DND-41 (cell line): Measurements from ENCODE around the gene AGTR1.

ENCODE experiments used
- EZH2 ChIP-seq: IDR thresholded peaks from 3 replicates; pipeline ENCODE4 v1.6.1; 2012; ENCODE audit warnings: borderline replicate concordance, low read depth, mild to moderate bottlenecking, moderate library complexity, low read length, inconsistent platforms; ENCODE audit not compliant: severe bottlenecking
- TF ChIP-seq, protein P1 (sequence below): IDR thresholded peaks from 2 replicates; pipeline ENCODE4 v1.5.1; 2012; ENCODE audit warnings: borderline replicate concordance, low read length, moderate library complexity, mild to moderate bottlenecking; ENCODE audit not compliant: poor library complexity, severe bottlenecking; ENCODE audit errors: extremely low read depth

- TF ChIP-seq, protein P1, sequence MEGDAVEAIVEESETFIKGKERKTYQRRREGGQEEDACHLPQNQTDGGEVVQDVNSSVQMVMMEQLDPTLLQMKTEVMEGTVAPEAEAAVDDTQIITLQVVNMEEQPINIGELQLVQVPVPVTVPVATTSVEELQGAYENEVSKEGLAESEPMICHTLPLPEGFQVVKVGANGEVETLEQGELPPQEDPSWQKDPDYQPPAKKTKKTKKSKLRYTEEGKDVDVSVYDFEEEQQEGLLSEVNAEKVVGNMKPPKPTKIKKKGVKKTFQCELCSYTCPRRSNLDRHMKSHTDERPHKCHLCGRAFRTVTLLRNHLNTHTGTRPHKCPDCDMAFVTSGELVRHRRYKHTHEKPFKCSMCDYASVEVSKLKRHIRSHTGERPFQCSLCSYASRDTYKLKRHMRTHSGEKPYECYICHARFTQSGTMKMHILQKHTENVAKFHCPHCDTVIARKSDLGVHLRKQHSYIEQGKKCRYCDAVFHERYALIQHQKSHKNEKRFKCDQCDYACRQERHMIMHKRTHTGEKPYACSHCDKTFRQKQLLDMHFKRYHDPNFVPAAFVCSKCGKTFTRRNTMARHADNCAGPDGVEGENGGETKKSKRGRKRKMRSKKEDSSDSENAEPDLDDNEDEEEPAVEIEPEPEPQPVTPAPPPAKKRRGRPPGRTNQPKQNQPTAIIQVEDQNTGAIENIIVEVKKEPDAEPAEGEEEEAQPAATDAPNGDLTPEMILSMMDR = no peak
- no peak for TF ChIP-seq EZH2
Measured at GRCh38 chr3:148756311-148756710, 58.6 kb downstream of the AGTR1 start.
